Upper lobe of left lung (tissue), 4 donors: ENCODE data around the gene NAB2.

Source experiments
- CTCF ChIP-seq, 6 experiments: fragments of 450-650 bp in 4 of 6; fragments of 200-600 bp in 2 of 6; sonication (generic) in 2 of 6; IDR thresholded peaks; one replicate each; pipeline ENCODE4 v1.5.1; 2016 to 2019; ENCODE audit warnings: antibody characterized with exemption in 6 of 6
- EP300 ChIP-seq, 4 donors: sonication (generic); formaldehyde crosslinking; IDR thresholded peaks; one replicate each; pipeline ENCODE4 v1.5.1; 2017; ENCODE audit warnings: antibody characterized with exemption in 4 of 4, control low read depth in 2 of 4
- POLR2AphosphoS5 ChIP-seq, 2 donors: sonication (generic); formaldehyde crosslinking; IDR thresholded peaks; one replicate each; pipeline ENCODE4 v1.5.1; 2017; ENCODE audit warnings: antibody characterized with exemption in 2 of 2

DNA sequence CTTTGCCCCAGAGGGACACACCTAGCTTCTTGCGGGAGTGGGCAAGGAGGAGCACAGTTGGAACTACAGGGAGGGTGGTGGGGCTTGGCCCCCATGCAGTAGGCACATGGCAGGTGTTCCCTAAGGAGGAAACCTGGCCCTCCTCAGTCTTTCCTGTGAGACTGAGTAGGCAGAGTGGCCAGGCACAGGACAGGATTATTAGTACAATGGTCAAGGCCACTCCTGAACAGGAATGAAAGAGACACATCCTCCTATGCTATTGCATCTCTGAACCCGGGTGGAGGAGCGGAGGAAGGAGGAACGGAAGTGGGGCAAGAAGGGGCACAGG lies 39.8 kb upstream of the NAB2 start:
- TF ChIP-seq POLR2AphosphoS5 (IDR thresholded peaks at IDR 0.05) (no peak), CTCF (IDR thresholded peaks at IDR 0.05) (no peak), EP300 (IDR thresholded peaks at IDR 0.05) (no peak)
